ENCODE data around the gene ALK. TPM values are rescaled to one million over a fixed set of nuclear protein-coding genes. Genes with fewer than 3 reads are reported as not detected.

ALK gene
- total RNA-seq, 6 donors from 2014 or later = 0.17 to 2.1 (median 0.35) TPM

- 83 to 100% methylated on average over 1 of the region's 1 CpG for WGBS, 2 donors
- H3K27ac ChIP-seq = no peak overlapping the region
- ATAC-seq (ENCODE audit: low FRiP score in 2 of 2) (no peak), DNase-seq (no peak)
- no peaks in the 10 kb centered on the region for H3K27me3 ChIP-seq
- H3K9me3 ChIP-seq = no peaks in the 10 kb centered on the region
- TF ChIP-seq CTCF (IDR thresholded peaks at IDR 0.05) = no peak
- TF ChIP-seq POLR2AphosphoS5 (IDR thresholded peaks at IDR 0.05) = no peak
- no peak for TF ChIP-seq EP300 (IDR thresholded peaks at IDR 0.05)
- TF ChIP-seq POLR2A (IDR thresholded peaks at IDR 0.05) = no peak
- no peaks in the 10 kb centered on the region for H3K4me1 ChIP-seq
- H3K4me3 ChIP-seq = no peak overlapping the region
- H3K36me3 ChIP-seq = no peaks in the 10 kb centered on the region
These were observed 139.3 kb downstream of the ALK start for GRCh38 chr2:29782087-29782486.

- no peak for TF ChIP-seq EP300 (IDR thresholded peaks at IDR 0.05)
- no peak for TF ChIP-seq POLR2AphosphoS5 (IDR thresholded peaks at IDR 0.05)
- TF ChIP-seq CTCF (IDR thresholded peaks at IDR 0.05) = no peak
- no peak for TF ChIP-seq POLR2A (IDR thresholded peaks at IDR 0.05)
- Histone ChIP-seq H3K36me3 (no peaks in the 10 kb centered on the region), H3K9me3 (no peaks in the 10 kb centered on the region), H3K27me3 (no peaks in the 10 kb centered on the region), H3K4me3 (no peak overlapping the region), H3K27ac (no peak overlapping the region), H3K4me1 (no peaks in the 10 kb centered on the region)
- WGBS, 2 donors = 58 to 91% methylated on average over 1 of the region's 1 CpG
- DNase-seq (no peak), ATAC-seq (ENCODE audit: low FRiP score in 2 of 2) (no peak)
These were observed 140.5 kb downstream of the ALK start for GRCh38 chr2:29780906-29781305.

- H3K4me1 ChIP-seq = no peaks in the 10 kb centered on the region
- no peaks in the 10 kb centered on the region for H3K27me3 ChIP-seq
- no peak for TF ChIP-seq POLR2A (IDR thresholded peaks at IDR 0.05)
- TF ChIP-seq EP300 (IDR thresholded peaks at IDR 0.05) = no peak
- DNase-seq (no peak), ATAC-seq (ENCODE audit: low FRiP score in 2 of 2) (no peak)
- no peaks in the 10 kb centered on the region for H3K36me3 ChIP-seq
- no peak overlapping the region for H3K4me3 ChIP-seq
- no peak overlapping the region for H3K27ac ChIP-seq
- H3K9me3 ChIP-seq = no peaks in the 10 kb centered on the region
- WGBS, 2 donors = 55 to 69% methylated on average over 2 of the region's 2 CpGs
These were observed 144.2 kb downstream of the ALK start for GRCh38 chr2:29777161-29777560.

DNA sequence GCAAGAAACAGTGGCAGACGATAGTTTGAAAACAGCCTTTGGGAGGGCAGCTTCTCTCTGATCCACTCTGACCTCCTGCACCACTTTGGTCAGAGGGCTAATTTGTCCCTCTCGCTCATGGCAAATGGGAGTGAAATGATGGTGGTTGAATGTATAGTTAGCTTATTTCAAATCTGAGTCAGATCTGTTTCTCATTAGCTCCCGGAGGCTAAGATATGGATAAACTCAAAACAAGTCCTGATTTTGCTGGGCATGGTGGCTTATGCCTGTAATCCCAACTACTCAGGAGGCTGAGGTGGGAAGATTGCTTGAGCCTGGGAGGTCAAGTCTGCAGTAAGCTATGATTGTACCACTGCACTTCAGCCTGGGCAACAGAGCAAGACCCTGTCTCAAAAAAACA lies 145.0 kb downstream of the ALK start:
- no peak for DNase-seq
- ATAC-seq (ENCODE audit: low FRiP score in 2 of 2) = no peak
- no peaks in the 10 kb centered on the region for H3K36me3 ChIP-seq
- no peak overlapping the region for H3K27ac ChIP-seq
- H3K27me3 ChIP-seq = no peaks in the 10 kb centered on the region
- no peaks in the 10 kb centered on the region for H3K4me1 ChIP-seq
- 91 to 94% methylated on average over 2 of the region's 3 CpGs for WGBS, 2 donors
- TF ChIP-seq POLR2A (IDR thresholded peaks at IDR 0.05) = no peak
- no peak for TF ChIP-seq EP300 (IDR thresholded peaks at IDR 0.05)
- TF ChIP-seq POLR2AphosphoS5 (IDR thresholded peaks at IDR 0.05) = no peak
- no peak for TF ChIP-seq CTCF (IDR thresholded peaks at IDR 0.05)
- H3K9me3 ChIP-seq = no peaks in the 10 kb centered on the region
- no peak overlapping the region for H3K4me3 ChIP-seq

- ATAC-seq (ENCODE audit: low FRiP score in 2 of 2) (no peak), DNase-seq (no peak)
- Histone ChIP-seq H3K36me3 (no peaks in the 10 kb centered on the region), H3K9me3 (no peaks in the 10 kb centered on the region), H3K27ac (no peak overlapping the region), H3K27me3 (no peaks in the 10 kb centered on the region), H3K4me3 (no peak overlapping the region), H3K4me1 (no peaks in the 10 kb centered on the region)
- TF ChIP-seq CTCF (IDR thresholded peaks at IDR 0.05) = no peak
- TF ChIP-seq POLR2AphosphoS5 (IDR thresholded peaks at IDR 0.05) = no peak
- no peak for TF ChIP-seq POLR2A (IDR thresholded peaks at IDR 0.05)
- TF ChIP-seq EP300 (IDR thresholded peaks at IDR 0.05) = no peak
- WGBS, 2 donors = 85% methylated on average over 1 of the region's 1 CpG
These were observed 145.4 kb downstream of the ALK start for GRCh38 chr2:29775937-29776336.
